Hepatocyte (in vitro differentiated cells): Measurements from ENCODE around the gene ARMC3.
"Not testable (repeated sequence)": the region's sequence is repeated elsewhere in the genome, so short reads cannot be mapped to it uniquely, and the experiment has no call there.

Experiments used
- CTCF ChIP-seq: fragments of 200-600 bp; sonication (generic); IDR thresholded peaks from 2 replicates; pipeline ENCODE4 v1.5.1; 2016; ENCODE audit warnings: antibody characterized with exemption, mild to moderate bottlenecking; ENCODE audit not compliant: poor library complexity
- EZH2 ChIP-seq: fragments of 200-600 bp; sonication (generic); IDR thresholded peaks from 2 replicates; pipeline ENCODE4 v1.6.1; 2016; ENCODE audit warnings: antibody characterized with exemption, mild to moderate bottlenecking, borderline replicate concordance
- EZH2phosphoT487 ChIP-seq: fragments of 200-600 bp; sonication (generic); IDR thresholded peaks from one replicate; pipeline ENCODE4 v1.6.1; 2018; ENCODE audit warnings: antibody characterized with exemption, mild to moderate bottlenecking, low read depth, moderate library complexity; ENCODE audit not compliant: unreplicated experiment, severe bottlenecking

GRCh38 chr10:23070092-23070912 is 142.4 kb downstream of the ARMC3 start:
- TF ChIP-seq CTCF, EZH2, EZH2phosphoT487: not testable (repeated sequence)
